ENCODE results near the gene HSCB.

The HSCB gene

DNA sequence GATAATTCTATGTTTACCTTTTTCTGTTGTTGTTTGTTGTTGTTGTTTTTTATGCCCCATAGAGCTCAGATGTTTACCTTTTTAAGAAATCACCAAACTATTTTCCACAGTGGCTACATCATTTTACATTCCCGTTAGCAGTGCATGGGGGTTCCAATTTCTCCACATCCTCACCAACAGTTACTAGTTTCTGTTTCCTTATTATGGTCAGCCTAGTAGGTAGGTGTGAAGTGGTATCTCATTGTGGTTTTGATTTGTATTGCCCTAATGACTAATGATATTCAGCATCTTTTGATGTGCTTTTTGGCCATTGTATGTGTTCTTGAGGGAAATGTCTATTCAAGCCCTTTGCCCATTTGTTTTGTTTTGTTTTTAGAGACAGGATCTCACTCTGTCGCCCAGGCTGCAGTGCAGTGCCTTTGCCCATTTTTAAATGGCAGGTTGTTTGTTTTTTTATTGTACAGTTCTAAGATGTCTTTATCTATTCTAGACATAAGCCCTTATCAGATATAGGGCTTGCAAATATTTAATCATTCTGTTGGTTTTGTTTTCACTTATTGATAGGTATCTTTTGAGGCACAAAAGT, 27.7 kb upstream of the HSCB start:
- no CpG with 5 or more reads among the region's 2 CpGs for WGBS, 2 experiments (ENCODE audit: insufficient coverage in 2 of 2)
- H3K4me1 ChIP-seq (ENCODE audit: control insufficient read depth, insufficient read depth, low read length, poor library complexity, severe bottlenecking), result peaks cover 21% of the 10 kb centered on the region
- H3K27ac ChIP-seq (ENCODE audit: low read depth, low read length, severe bottlenecking), result no peak overlapping the region
- H3K4me3 ChIP-seq (ENCODE audit: extremely low read depth, insufficient read depth, low read length, poor library complexity, severe bottlenecking), result no peak overlapping the region
- H3K36me3 ChIP-seq (ENCODE audit: control insufficient read depth, insufficient read depth, low read length), result peaks cover 12% of the 10 kb centered on the region
- H3K9me3 ChIP-seq (ENCODE audit: control insufficient read depth, low read length), result no peaks in the 10 kb centered on the region

DNA sequence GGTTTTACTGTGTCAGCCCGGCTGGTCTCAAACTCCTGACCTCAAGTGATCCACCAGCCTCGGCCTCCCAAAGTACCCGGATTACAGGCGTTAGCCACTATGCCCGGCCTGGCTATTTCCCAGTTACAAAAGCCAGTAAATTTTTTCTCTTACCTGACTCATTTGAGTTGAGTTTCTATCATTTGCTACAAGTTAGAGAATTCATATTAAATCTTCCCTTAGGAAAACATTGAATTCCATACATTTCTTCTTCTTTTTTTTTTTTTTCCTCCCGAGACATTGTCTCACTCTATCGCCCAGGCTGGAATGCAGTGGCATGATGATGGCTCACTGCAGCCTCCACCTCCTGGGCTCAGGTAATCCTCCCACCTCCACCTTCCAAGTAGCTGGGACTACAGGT, 26.2 kb upstream of the HSCB start:
- no peaks in the 10 kb centered on the region for H3K9me3 ChIP-seq (ENCODE audit: control insufficient read depth, low read length)
- peaks cover 12% of the 10 kb centered on the region for H3K36me3 ChIP-seq (ENCODE audit: control insufficient read depth, insufficient read depth, low read length)
- H3K4me1 ChIP-seq (ENCODE audit: control insufficient read depth, insufficient read depth, low read length, poor library complexity, severe bottlenecking), result peaks cover 14% of the 10 kb centered on the region
- 83 to 98% methylated on average over 5 to 7 of the region's 7 CpGs for WGBS, 2 experiments (ENCODE audit: insufficient coverage in 2 of 2)
- H3K4me3 ChIP-seq (ENCODE audit: extremely low read depth, insufficient read depth, low read length, poor library complexity, severe bottlenecking), result no peak overlapping the region
- no peak overlapping the region for H3K27ac ChIP-seq (ENCODE audit: low read depth, low read length, severe bottlenecking)

DNA sequence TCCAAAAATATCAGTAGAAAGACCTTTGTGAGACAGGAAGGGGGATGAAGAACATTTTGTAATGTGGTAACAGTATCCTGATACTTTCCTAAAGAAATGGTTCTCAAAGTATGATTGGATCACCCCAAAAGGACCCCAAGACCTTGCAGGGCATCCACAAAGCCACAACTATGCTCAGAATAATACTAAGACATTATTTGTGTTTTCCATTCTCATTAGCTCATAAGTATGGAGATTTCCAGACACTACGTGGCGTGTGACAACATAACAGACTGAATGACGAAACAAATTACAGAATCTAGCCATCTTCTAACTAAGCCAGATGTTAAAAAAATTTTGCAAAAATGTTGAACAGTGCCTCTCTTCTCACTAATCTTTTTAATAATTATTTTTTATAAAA, 25.2 kb upstream of the HSCB start:
- 90% methylated on average over 2 of the region's 3 CpGs; no CpG with 5 or more reads in 1 of the 2 experiments for WGBS, 2 experiments (ENCODE audit: insufficient coverage in 2 of 2)
- Histone ChIP-seq H3K4me1 (ENCODE audit: control insufficient read depth, insufficient read depth, low read length, poor library complexity, severe bottlenecking) (peaks cover 11% of the 10 kb centered on the region), H3K4me3 (ENCODE audit: extremely low read depth, insufficient read depth, low read length, poor library complexity, severe bottlenecking) (no peak overlapping the region), H3K9me3 (ENCODE audit: control insufficient read depth, low read length) (no peaks in the 10 kb centered on the region), H3K36me3 (ENCODE audit: control insufficient read depth, insufficient read depth, low read length) (peaks cover 12% of the 10 kb centered on the region), H3K27ac (ENCODE audit: low read depth, low read length, severe bottlenecking) (no peak overlapping the region)

- no peak overlapping the region for H3K27ac ChIP-seq (ENCODE audit: low read depth, low read length, severe bottlenecking)
- 83 to 100% methylated on average over 1 to 2 of the region's 3 CpGs for WGBS, 2 experiments (ENCODE audit: insufficient coverage in 2 of 2)
- H3K4me1 ChIP-seq (ENCODE audit: control insufficient read depth, insufficient read depth, low read length, poor library complexity, severe bottlenecking), result no peaks in the 10 kb centered on the region
- H3K9me3 ChIP-seq (ENCODE audit: control insufficient read depth, low read length), result no peaks in the 10 kb centered on the region
- no peak overlapping the region for H3K4me3 ChIP-seq (ENCODE audit: extremely low read depth, insufficient read depth, low read length, poor library complexity, severe bottlenecking)
- peaks cover 18% of the 10 kb centered on the region for H3K36me3 ChIP-seq (ENCODE audit: control insufficient read depth, insufficient read depth, low read length)
These were observed 23.8 kb upstream of the HSCB start for GRCh38 chr22:28718044-28718443.

DNA sequence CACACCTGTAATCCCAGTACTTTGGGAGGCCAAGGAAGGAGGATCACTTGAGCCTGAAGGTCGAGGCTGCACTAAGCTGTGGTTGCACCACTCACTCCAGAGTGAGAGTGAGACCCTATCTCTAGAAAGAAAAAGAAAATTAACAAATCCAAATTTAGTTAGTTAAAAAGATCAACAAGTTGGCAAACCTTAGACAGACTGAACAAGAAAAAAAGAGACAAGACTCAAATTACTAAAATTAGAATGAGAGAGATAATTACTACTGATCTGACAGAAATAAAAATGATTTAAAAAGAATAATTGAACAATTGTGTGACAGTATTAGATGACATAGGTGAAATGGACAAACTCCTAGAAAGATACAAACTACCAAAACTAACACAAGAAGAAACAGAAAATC, 13.8 kb upstream of the HSCB start:
- H3K27ac ChIP-seq (ENCODE audit: low read depth, low read length, severe bottlenecking), result no peak overlapping the region
- H3K4me1 ChIP-seq (ENCODE audit: control insufficient read depth, insufficient read depth, low read length, poor library complexity, severe bottlenecking), result no peaks in the 10 kb centered on the region
- peaks cover 28% of the 10 kb centered on the region for H3K36me3 ChIP-seq (ENCODE audit: control insufficient read depth, insufficient read depth, low read length)
- H3K9me3 ChIP-seq (ENCODE audit: control insufficient read depth, low read length), result no peaks in the 10 kb centered on the region
- no peak overlapping the region for H3K4me3 ChIP-seq (ENCODE audit: extremely low read depth, insufficient read depth, low read length, poor library complexity, severe bottlenecking)
- WGBS, 2 experiments (ENCODE audit: insufficient coverage in 2 of 2), result no CpG with 5 or more reads among the region's 1 CpG

- H3K4me1 ChIP-seq (ENCODE audit: control insufficient read depth, insufficient read depth, low read length, poor library complexity, severe bottlenecking), result no peaks in the 10 kb centered on the region
- H3K36me3 ChIP-seq (ENCODE audit: control insufficient read depth, insufficient read depth, low read length), result peaks cover 30% of the 10 kb centered on the region
- no peak overlapping the region for H3K27ac ChIP-seq (ENCODE audit: low read depth, low read length, severe bottlenecking)
- WGBS, 2 experiments (ENCODE audit: insufficient coverage in 2 of 2), result 96% methylated on average over 8 of the region's 10 CpGs; no CpG with 5 or more reads in 1 of the 2 experiments
- no peaks in the 10 kb centered on the region for H3K9me3 ChIP-seq (ENCODE audit: control insufficient read depth, low read length)
- H3K4me3 ChIP-seq (ENCODE audit: extremely low read depth, insufficient read depth, low read length, poor library complexity, severe bottlenecking), result no peak overlapping the region
These were observed 13.1 kb upstream of the HSCB start for GRCh38 chr22:28728621-28729313.

DNA sequence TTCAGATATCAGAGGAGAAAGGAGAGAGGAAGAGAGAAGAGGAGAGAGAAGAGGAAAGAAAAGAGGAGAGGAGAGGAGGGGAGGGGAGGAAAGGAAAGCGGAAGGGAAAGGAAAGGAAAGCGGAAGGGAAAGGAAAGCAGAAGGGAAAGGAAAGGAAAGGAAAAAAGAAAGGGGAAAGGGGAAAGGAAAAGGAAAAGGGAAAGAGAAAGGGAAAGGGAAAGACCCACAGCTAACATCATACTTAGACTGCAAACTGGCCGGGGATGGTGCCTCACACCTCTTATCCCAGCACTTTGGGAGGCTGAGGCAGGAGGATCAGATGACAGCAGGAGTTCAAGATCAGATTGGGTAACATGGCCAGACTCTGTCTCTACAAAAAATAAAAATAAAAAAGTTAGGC, 11.7 kb upstream of the HSCB start:
- H3K36me3 ChIP-seq (ENCODE audit: control insufficient read depth, insufficient read depth, low read length), result peaks cover 29% of the 10 kb centered on the region
- H3K9me3 ChIP-seq (ENCODE audit: control insufficient read depth, low read length), result no peaks in the 10 kb centered on the region
- no peaks in the 10 kb centered on the region for H3K4me1 ChIP-seq (ENCODE audit: control insufficient read depth, insufficient read depth, low read length, poor library complexity, severe bottlenecking)
- no peak overlapping the region for H3K27ac ChIP-seq (ENCODE audit: low read depth, low read length, severe bottlenecking)
- H3K4me3 ChIP-seq (ENCODE audit: extremely low read depth, insufficient read depth, low read length, poor library complexity, severe bottlenecking), result no peak overlapping the region
- 94 to 100% methylated on average over 2 to 3 of the region's 3 CpGs for WGBS, 2 experiments (ENCODE audit: insufficient coverage in 2 of 2)

DNA sequence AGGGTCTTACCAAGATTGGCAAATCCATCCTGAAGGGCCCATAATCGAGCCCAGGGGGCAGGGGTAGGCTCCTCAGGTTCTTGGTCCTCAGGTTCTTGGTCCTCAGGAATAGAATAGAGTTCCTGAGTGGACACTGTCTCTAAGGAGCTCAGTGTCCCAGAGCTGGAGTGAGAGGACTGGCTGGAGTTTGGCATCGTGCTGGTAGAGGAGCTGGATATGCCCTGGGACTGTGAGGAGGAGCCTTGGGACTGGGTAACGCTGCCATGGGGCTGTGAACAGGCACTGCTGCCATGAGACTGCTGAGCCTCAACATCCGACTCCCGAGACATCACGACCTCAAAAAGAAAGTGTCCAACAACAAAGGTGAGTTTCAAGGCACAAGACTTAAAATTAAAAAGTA, 7.4 kb upstream of the HSCB start:
- Histone ChIP-seq H3K9me3 (ENCODE audit: control insufficient read depth, low read length) (no peaks in the 10 kb centered on the region), H3K4me1 (ENCODE audit: control insufficient read depth, insufficient read depth, low read length, poor library complexity, severe bottlenecking) (no peaks in the 10 kb centered on the region), H3K4me3 (ENCODE audit: extremely low read depth, insufficient read depth, low read length, poor library complexity, severe bottlenecking) (no peak overlapping the region), H3K27ac (ENCODE audit: low read depth, low read length, severe bottlenecking) (no peak overlapping the region), H3K36me3 (ENCODE audit: control insufficient read depth, insufficient read depth, low read length) (peaks cover 16% of the 10 kb centered on the region)
- 83 to 94% methylated on average over 1 to 3 of the region's 6 CpGs for WGBS, 2 experiments (ENCODE audit: insufficient coverage in 2 of 2)

- Histone ChIP-seq H3K9me3 (ENCODE audit: control insufficient read depth, low read length) (no peaks in the 10 kb centered on the region), H3K4me3 (ENCODE audit: extremely low read depth, insufficient read depth, low read length, poor library complexity, severe bottlenecking) (no peak overlapping the region), H3K27ac (ENCODE audit: low read depth, low read length, severe bottlenecking) (no peak overlapping the region), H3K4me1 (ENCODE audit: control insufficient read depth, insufficient read depth, low read length, poor library complexity, severe bottlenecking) (no peaks in the 10 kb centered on the region), H3K36me3 (ENCODE audit: control insufficient read depth, insufficient read depth, low read length) (peaks cover 16% of the 10 kb centered on the region)
- 55 to 70% methylated on average over 3 to 6 of the region's 7 CpGs for WGBS, 2 experiments (ENCODE audit: insufficient coverage in 2 of 2)
These were observed 5.3 kb upstream of the HSCB start for GRCh38 chr22:28736301-28737155.

DNA sequence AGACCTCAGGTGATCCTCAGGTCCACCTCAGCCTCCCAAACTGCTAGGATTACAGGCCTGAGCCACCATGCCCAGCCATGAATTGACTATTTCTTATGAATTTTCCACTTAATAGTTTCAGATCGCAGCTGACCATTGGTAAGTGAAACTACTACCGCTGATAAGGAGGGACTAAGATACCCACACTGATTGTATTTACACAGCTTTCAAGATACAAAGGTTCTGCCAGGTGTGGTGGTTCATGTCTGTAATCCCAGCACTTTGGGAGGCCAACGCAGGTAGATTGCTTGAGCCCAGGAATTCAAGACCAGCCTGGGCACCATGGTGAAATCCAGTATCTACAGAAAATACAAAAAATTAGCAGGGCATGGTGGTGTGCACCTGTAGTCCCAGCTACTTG, 4.1 kb upstream of the HSCB start:
- peaks cover 16% of the 10 kb centered on the region for H3K36me3 ChIP-seq (ENCODE audit: control insufficient read depth, insufficient read depth, low read length)
- no peak overlapping the region for H3K4me3 ChIP-seq (ENCODE audit: extremely low read depth, insufficient read depth, low read length, poor library complexity, severe bottlenecking)
- WGBS, 2 experiments (ENCODE audit: insufficient coverage in 2 of 2), result 83 to 100% methylated on average over 1 to 2 of the region's 3 CpGs
- H3K27ac ChIP-seq (ENCODE audit: low read depth, low read length, severe bottlenecking), result no peak overlapping the region
- H3K9me3 ChIP-seq (ENCODE audit: control insufficient read depth, low read length), result no peaks in the 10 kb centered on the region
- no peaks in the 10 kb centered on the region for H3K4me1 ChIP-seq (ENCODE audit: control insufficient read depth, insufficient read depth, low read length, poor library complexity, severe bottlenecking)

Data from mesodermal cell (in vitro differentiated cells).